H1 (cell line): ENCODE results near the gene PYY. TPM values are rescaled to one million over a fixed set of nuclear protein-coding genes. Genes with fewer than 3 reads are reported as not detected.
A peak's percentile ranks its signal among the peaks of the same experiment; 100 is the strongest.

Source experiments
- ASH2L ChIP-seq: fragments of 200-600, 300-600 bp; sonication (generic); IDR thresholded peaks from one replicate; pipeline ENCODE4 v1.7.1; 2017; ENCODE audit warnings: low read length
- GTF2F1 ChIP-seq: IDR thresholded peaks from 2 replicates; pipeline ENCODE4 v1.6.1; 2012; ENCODE audit warnings: low read depth, low read length, improper control_type of control experiment, borderline replicate concordance
- MAFK ChIP-seq: IDR thresholded peaks from 2 replicates; pipeline ENCODE4 v1.6.1; 2012; ENCODE audit warnings: low read depth, mild to moderate bottlenecking, improper control_type of control experiment, low read length
- PHF8 ChIP-seq: fragments of 200-600 bp; sonication (generic); conservative IDR thresholded peaks from 2 replicates; pipeline ENCODE4 v1.7.1; 2012; ENCODE audit warnings: low read depth, mild to moderate bottlenecking, inconsistent platforms, low read length, moderate library complexity
- POLR2A ChIP-seq, 2 experiments: IDR thresholded peaks; 1 replicate in 1 of 2; 2 replicates in 1 of 2; pipeline ENCODE4 v1.6.1; 2011; ENCODE audit warnings: low read depth in 2 of 2, low read length in 2 of 2, mild to moderate bottlenecking in 2 of 2; ENCODE audit errors: control extremely low read depth in 1 of 2
- RFX5 ChIP-seq: IDR thresholded peaks from 2 replicates; pipeline ENCODE4 v1.6.1; 2011; ENCODE audit warnings: low read depth, low read length, improper control_type of control experiment, borderline replicate concordance
- SP2 ChIP-seq: IDR thresholded peaks from 2 replicates; pipeline ENCODE4 v1.6.1; 2012; ENCODE audit warnings: mild to moderate bottlenecking, low read length, inconsistent platforms
- polyA plus RNA-seq, 7 experiments: library from polyadenylated mRNA; depleted of rRNA in 3 of 7; stranded (reverse) in 5 of 7; unstranded in 2 of 7; fragments of >200 nt in 5 of 7; fragments of 200-250 nt in 2 of 7; gene quantifications; 1 replicate in 5 of 7; 2 replicates in 1 of 7; 4 replicates in 1 of 7; pipeline versions ENCODE4 v1.2.1 to v1.2.3, GENCODE V29; 2011 to 2013; ENCODE audit warnings: missing spikeins in 2 of 7, mixed read lengths in 2 of 7
- total RNA-seq: library from RNA; stranded (reverse); fragmentation: NEBNext Ultra II Directional; extraction: Animal tissue kit (Norgen Biotek cat#: 25700); gene quantifications from 2 replicates; pipeline ENCODE4 v1.2.1, GENCODE V29; 2021
- TF ChIP-seq, protein P1 (sequence below): IDR thresholded peaks from 2 replicates; pipeline ENCODE4 v1.6.1; 2012; ENCODE audit warnings: inconsistent platforms
- TF ChIP-seq, protein P2 (sequence below): IDR thresholded peaks from 2 replicates; pipeline ENCODE4 v1.6.1; 2012; ENCODE audit warnings: low read length, inconsistent platforms

Gene PYY
- total and polyA plus RNA-seq, 2 of the 8 experiments (the other 6 are each of a cell fraction or from before 2014, with no cell fraction given): 0.93 to 3.4 TPM

- no peak for TF ChIP-seq RFX5
- TF ChIP-seq GTF2F1: no peak
- TF ChIP-seq, protein P1, sequence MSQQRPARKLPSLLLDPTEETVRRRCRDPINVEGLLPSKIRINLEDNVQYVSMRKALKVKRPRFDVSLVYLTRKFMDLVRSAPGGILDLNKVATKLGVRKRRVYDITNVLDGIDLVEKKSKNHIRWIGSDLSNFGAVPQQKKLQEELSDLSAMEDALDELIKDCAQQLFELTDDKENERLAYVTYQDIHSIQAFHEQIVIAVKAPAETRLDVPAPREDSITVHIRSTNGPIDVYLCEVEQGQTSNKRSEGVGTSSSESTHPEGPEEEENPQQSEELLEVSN: peak; percentile 70
- no peak for TF ChIP-seq ASH2L
- TF ChIP-seq SP2: no peak
- no peak for TF ChIP-seq PHF8
- no peak for TF ChIP-seq MAFK
- TF ChIP-seq POLR2A (IDR thresholded peaks at IDR 0.05; ENCODE audit: control extremely low read depth in 1 of 2, low read depth in 2 of 2, low read length in 2 of 2): no peak
- TF ChIP-seq, protein P2, sequence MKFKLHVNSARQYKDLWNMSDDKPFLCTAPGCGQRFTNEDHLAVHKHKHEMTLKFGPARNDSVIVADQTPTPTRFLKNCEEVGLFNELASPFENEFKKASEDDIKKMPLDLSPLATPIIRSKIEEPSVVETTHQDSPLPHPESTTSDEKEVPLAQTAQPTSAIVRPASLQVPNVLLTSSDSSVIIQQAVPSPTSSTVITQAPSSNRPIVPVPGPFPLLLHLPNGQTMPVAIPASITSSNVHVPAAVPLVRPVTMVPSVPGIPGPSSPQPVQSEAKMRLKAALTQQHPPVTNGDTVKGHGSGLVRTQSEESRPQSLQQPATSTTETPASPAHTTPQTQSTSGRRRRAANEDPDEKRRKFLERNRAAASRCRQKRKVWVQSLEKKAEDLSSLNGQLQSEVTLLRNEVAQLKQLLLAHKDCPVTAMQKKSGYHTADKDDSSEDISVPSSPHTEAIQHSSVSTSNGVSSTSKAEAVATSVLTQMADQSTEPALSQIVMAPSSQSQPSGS: 0 out of 2 replicates have a peak, but pooled peaks have one; percentile 13
Observed at GRCh38 chr17:43907425-43907981, 46.2 kb downstream of the PYY start, which contains the start of gene MPP2 (continued).
